ENCODE data around the gene MMP24. TPM values are rescaled to one million over a fixed set of nuclear protein-coding genes. Genes with fewer than 3 reads are reported as not detected.

MMP24 gene
- total and polyA plus RNA-seq, 2 of the 13 experiments (the other 11 are each of a cell fraction or from before 2014, with no cell fraction given) = 0.29 to 0.35 TPM

DNA sequence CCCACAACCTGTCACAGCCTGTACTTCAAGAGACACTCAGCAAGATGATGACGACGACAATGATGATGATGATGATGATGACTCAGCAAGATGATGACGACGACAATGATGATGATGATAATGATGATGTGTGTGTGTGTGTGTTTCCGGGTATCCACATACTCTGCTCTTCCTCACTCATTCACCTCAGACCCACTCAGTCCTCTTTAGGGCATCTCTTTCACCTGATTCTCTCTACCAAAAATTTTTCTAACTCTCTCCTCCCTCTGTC, 59.3 kb downstream of the MMP24 start (continued):
- no peak for TF ChIP-seq AKAP8 (CRISPR knock-in tag; IDR thresholded peaks at IDR 0.05)
- TF ChIP-seq, protein P1, sequence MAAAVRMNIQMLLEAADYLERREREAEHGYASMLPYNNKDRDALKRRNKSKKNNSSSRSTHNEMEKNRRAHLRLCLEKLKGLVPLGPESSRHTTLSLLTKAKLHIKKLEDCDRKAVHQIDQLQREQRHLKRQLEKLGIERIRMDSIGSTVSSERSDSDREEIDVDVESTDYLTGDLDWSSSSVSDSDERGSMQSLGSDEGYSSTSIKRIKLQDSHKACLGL (CRISPR knock-in tag; IDR thresholded peaks at IDR 0.05) = no peak
- TF ChIP-seq, protein P2, sequence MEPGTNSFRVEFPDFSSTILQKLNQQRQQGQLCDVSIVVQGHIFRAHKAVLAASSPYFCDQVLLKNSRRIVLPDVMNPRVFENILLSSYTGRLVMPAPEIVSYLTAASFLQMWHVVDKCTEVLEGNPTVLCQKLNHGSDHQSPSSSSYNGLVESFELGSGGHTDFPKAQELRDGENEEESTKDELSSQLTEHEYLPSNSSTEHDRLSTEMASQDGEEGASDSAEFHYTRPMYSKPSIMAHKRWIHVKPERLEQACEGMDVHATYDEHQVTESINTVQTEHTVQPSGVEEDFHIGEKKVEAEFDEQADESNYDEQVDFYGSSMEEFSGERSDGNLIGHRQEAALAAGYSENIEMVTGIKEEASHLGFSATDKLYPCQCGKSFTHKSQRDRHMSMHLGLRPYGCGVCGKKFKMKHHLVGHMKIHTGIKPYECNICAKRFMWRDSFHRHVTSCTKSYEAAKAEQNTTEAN (CRISPR knock-in tag; conservative IDR thresholded peaks at IDR 0.05) = no peak
- TF ChIP-seq, protein P3, sequence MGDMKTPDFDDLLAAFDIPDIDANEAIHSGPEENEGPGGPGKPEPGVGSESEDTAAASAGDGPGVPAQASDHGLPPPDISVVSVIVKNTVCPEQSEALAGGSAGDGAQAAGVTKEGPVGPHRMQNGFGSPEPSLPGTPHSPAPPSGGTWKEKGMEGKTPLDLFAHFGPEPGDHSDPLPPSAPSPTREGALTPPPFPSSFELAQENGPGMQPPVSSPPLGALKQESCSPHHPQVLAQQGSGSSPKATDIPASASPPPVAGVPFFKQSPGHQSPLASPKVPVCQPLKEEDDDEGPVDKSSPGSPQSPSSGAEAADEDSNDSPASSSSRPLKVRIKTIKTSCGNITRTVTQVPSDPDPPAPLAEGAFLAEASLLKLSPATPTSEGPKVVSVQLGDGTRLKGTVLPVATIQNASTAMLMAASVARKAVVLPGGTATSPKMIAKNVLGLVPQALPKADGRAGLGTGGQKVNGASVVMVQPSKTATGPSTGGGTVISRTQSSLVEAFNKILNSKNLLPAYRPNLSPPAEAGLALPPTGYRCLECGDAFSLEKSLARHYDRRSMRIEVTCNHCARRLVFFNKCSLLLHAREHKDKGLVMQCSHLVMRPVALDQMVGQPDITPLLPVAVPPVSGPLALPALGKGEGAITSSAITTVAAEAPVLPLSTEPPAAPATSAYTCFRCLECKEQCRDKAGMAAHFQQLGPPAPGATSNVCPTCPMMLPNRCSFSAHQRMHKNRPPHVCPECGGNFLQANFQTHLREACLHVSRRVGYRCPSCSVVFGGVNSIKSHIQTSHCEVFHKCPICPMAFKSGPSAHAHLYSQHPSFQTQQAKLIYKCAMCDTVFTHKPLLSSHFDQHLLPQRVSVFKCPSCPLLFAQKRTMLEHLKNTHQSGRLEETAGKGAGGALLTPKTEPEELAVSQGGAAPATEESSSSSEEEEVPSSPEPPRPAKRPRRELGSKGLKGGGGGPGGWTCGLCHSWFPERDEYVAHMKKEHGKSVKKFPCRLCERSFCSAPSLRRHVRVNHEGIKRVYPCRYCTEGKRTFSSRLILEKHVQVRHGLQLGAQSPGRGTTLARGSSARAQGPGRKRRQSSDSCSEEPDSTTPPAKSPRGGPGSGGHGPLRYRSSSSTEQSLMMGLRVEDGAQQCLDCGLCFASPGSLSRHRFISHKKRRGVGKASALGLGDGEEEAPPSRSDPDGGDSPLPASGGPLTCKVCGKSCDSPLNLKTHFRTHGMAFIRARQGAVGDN (CRISPR knock-in tag; IDR thresholded peaks at IDR 0.05) = no peak
- TF ChIP-seq KAT2B (IDR thresholded peaks at IDR 0.05; ENCODE audit: borderline replicate concordance, low read depth, low read length) = no peak
- no peak for TF ChIP-seq PHF20 (CRISPR knock-in tag; IDR thresholded peaks at IDR 0.05)
- TF ChIP-seq, protein P4, sequence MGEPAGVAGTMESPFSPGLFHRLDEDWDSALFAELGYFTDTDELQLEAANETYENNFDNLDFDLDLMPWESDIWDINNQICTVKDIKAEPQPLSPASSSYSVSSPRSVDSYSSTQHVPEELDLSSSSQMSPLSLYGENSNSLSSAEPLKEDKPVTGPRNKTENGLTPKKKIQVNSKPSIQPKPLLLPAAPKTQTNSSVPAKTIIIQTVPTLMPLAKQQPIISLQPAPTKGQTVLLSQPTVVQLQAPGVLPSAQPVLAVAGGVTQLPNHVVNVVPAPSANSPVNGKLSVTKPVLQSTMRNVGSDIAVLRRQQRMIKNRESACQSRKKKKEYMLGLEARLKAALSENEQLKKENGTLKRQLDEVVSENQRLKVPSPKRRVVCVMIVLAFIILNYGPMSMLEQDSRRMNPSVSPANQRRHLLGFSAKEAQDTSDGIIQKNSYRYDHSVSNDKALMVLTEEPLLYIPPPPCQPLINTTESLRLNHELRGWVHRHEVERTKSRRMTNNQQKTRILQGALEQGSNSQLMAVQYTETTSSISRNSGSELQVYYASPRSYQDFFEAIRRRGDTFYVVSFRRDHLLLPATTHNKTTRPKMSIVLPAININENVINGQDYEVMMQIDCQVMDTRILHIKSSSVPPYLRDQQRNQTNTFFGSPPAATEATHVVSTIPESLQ (CRISPR knock-in tag; conservative IDR thresholded peaks at IDR 0.05) = no peak
- TF ChIP-seq ZSCAN25 (CRISPR knock-in tag; IDR thresholded peaks at IDR 0.05) = no peak; the same call in 1 of the 2 replicates
- TF ChIP-seq, protein P5, sequence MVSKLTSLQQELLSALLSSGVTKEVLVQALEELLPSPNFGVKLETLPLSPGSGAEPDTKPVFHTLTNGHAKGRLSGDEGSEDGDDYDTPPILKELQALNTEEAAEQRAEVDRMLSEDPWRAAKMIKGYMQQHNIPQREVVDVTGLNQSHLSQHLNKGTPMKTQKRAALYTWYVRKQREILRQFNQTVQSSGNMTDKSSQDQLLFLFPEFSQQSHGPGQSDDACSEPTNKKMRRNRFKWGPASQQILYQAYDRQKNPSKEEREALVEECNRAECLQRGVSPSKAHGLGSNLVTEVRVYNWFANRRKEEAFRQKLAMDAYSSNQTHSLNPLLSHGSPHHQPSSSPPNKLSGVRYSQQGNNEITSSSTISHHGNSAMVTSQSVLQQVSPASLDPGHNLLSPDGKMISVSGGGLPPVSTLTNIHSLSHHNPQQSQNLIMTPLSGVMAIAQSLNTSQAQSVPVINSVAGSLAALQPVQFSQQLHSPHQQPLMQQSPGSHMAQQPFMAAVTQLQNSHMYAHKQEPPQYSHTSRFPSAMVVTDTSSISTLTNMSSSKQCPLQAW (CRISPR knock-in tag; IDR thresholded peaks at IDR 0.05) = no peak
- TF ChIP-seq XRCC5 (optimal IDR thresholded peaks at IDR 0.05; ENCODE audit: low read length) = no peak
- TF ChIP-seq CREM (IDR thresholded peaks at IDR 0.05) = peak; percentile 81
- no peak for TF ChIP-seq CREM (CRISPR knock-in tag; IDR thresholded peaks at IDR 0.05)
- TF ChIP-seq MAFG (CRISPR knock-in tag; IDR thresholded peaks at IDR 0.05) = peak; percentile 85; the same call in 1 of the 2 replicates
- no peak for TF ChIP-seq ZNF20 (CRISPR knock-in tag; IDR thresholded peaks at IDR 0.05)
- TF ChIP-seq TEAD3 (CRISPR knock-in tag; optimal IDR thresholded peaks at IDR 0.05; ENCODE audit: borderline replicate concordance) = peak; percentile 42
- TF ChIP-seq ZNF331 (CRISPR knock-in tag; IDR thresholded peaks at IDR 0.05) = no peak
- TF ChIP-seq ZNF878 (CRISPR knock-in tag; IDR thresholded peaks at IDR 0.05) = no peak
- no peak for TF ChIP-seq KDM5A (IDR thresholded peaks at IDR 0.05; ENCODE audit: borderline replicate concordance, low read length)
- TF ChIP-seq HOXA7 (CRISPR knock-in tag; IDR thresholded peaks at IDR 0.05) = no peak
- no peak for TF ChIP-seq ADNP (CRISPR knock-in tag; IDR thresholded peaks at IDR 0.05)
- TF ChIP-seq ATF7-NPFF (CRISPR knock-in tag; IDR thresholded peaks at IDR 0.05; ENCODE audit: low read depth) = peak; percentile 33; the same call in 1 of the 2 replicates
- no peak for TF ChIP-seq ZNF652 (CRISPR knock-in tag; IDR thresholded peaks at IDR 0.05; ENCODE audit: borderline replicate concordance, low read depth)
- TF ChIP-seq ZNF260 (CRISPR knock-in tag; IDR thresholded peaks at IDR 0.05; ENCODE audit: borderline replicate concordance, low read depth) = no peak

Measured in HepG2 (cell line).